Fibroblast of the conjunctiva (primary cell): ENCODE measurements around the gene HMGXB3.

Experiments used
- DNase-seq: peaks from one replicate; pipeline ENCODE4 v3.0.0-alpha.2; 2010; ENCODE audit warnings: low read depth

The HMGXB3 gene

DNA sequence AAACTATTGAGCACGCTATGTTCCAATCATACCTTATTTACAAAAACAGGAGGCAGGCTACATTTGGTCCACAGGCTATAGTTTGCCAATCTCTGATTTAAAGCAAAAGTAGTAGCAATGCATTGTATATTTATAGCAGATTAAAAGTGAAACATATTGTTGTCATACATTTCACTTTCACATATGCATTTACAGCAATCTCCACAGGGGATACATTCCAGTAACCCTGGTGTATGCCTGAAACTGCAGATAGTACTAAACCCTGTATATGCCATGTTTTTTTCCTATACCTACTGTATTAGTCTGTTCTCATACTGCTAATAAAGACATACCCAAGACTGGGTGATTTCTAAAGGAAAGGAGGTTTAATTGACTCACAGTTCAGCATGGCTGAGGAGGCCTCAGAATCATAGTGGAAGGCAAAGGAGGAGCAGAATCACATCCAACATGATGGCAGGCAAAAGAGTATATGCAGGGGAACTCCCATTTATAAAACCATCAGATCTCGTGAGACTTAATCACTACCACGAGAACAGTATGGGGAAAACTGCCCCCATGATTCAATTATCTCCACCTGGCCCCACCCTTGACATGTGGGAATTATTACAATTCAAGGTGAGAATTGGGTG, 91.7 kb downstream of the HMGXB3 start:
- DNase-seq: no peak

DNA sequence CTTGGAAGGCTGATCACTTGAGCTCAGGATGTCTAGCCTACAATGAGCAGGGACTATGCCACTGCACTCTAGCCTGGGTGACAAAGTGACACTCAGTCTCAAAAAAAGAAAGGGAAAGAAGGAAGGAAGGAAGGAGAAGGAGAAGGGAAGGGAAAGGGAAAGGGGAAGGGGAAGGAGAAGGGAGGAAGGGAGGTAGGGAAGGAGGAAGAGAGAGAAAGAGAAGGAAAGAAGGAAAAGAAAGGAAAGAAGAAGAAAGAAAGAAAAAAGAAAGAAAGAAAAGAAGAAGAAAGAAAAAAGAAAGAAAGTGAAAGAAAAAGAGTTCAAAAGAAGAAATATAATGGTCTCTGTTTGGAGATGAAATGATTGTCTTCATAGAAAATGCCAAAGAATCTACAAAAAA, 96.6 kb downstream of the HMGXB3 start:
- no peak for DNase-seq

DNA sequence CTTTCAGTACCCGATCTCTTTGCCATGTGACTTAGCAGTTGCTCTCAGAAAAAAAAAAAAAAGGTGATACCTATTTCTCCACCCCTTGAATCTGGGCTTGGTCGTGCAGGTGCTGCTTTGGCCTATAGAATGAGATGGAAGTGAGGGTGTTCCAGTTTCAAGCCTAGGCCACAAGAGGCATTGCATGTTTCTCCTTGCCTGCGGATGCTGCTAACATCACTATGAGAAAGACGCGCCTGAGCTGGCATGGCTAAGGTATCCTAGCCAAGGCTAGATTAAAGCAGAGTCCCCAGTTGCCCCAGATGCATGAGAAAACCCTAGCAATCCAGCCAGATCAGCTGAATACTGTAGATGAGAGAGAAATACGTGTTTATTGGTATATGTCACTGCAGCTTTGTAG, 100.5 kb downstream of the HMGXB3 start:
- no peak for DNase-seq
